K562 (cell line): ENCODE data around the gene MTOR. TPM values are rescaled to one million over a fixed set of nuclear protein-coding genes. Genes with fewer than 3 reads are reported as not detected.
A peak's percentile ranks its signal among the peaks of the same experiment; 100 is the strongest.
"Not testable (repeated sequence)": the region's sequence is repeated elsewhere in the genome, so short reads cannot be mapped to it uniquely, and the experiment has no call there.

ENCODE experiments used
- ATAC-seq: fragments of 200-7000 bp; cut with Tn5 transposase; 3 replicates; pipeline ENCODE4 v1.9.1; 2020; ENCODE audit warnings: moderate library complexity
- BruUV-seq: library from RNA; stranded (reverse); fragments of 400-500 nt; replicated peaks from 2 replicates; lab custom pipeline; 2021; lab: Mats Ljungman, UMichigan
- CTCF ChIA-PET: fragments of 300-600 bp; formaldehyde crosslinking; extraction: SDS; loops from one replicate; lab custom pipeline; 2021; ENCODE audit warnings: low intra/inter-chr PET ratio; lab: Yijun Ruan, JAX
- POLR2A ChIA-PET: fragments of 300-600, 350-650 bp; sonication (Branson Sonifier 250); formaldehyde crosslinking; extraction: SDS; loops from one replicate; lab custom pipeline; 2021; ENCODE audit warnings: antibody characterized with exemption, inconsistent platforms; lab: Yijun Ruan, JAX
- DNase-seq, 4 experiments: peaks; one replicate each; pipeline versions ENCODE4 v3.0.0 to v3.0.0-alpha.2; 2011 to 2018; ENCODE audit warnings: low spot score in 3 of 4, mixed read lengths in 3 of 4; ENCODE audit errors: extremely low read depth in 1 of 4
- FAIRE-seq: peaks from 2 replicates; lab custom pipeline; 2011; peaks lifted over from hg19 to GRCh38; lab: Jason Lieb, UNC
- H2AFZ ChIP-seq: 2 replicates; pipeline ENCODE4 v1.6.0; 2011; ENCODE audit warnings: low read depth, low read length, control low read depth, inconsistent platforms
- H3K27ac ChIP-seq: fragments of 200-600 bp; 3 replicates; pipeline ENCODE4 v1.8.0; 2011; ENCODE audit warnings: low read depth, mild to moderate bottlenecking, control low read depth, inconsistent platforms, low read length, moderate library complexity, mixed read lengths; ENCODE audit errors: extremely low read depth
- H3K27me3 ChIP-seq, 2 experiments: fragments of 300-600 bp in 1 of 2; 2 replicates in 1 of 2; 3 replicates in 1 of 2; pipeline versions ENCODE4 v1.6.0 to v1.8.0; 2011; ENCODE audit warnings: inconsistent platforms in 2 of 2, low read length in 2 of 2, mild to moderate bottlenecking in 1 of 2, mixed read lengths in 1 of 2, moderate library complexity in 1 of 2; ENCODE audit not compliant: control insufficient read depth in 2 of 2, insufficient read depth in 2 of 2
- H3K36me3 ChIP-seq: fragments of 300-600 bp; 3 replicates; pipeline ENCODE4 v1.8.0; 2011; ENCODE audit warnings: mild to moderate bottlenecking, low read length, inconsistent platforms; ENCODE audit not compliant: control insufficient read depth, insufficient read depth
- H3K4me1 ChIP-seq, 2 experiments: fragments of 200-600 bp in 1 of 2; replicated peaks in 1 of 2; 2 replicates in 1 of 2; 3 replicates in 1 of 2; pipeline versions ENCODE4 v1.5.1 to v1.8.0; 2011; ENCODE audit warnings: inconsistent platforms in 2 of 2, low read length in 2 of 2, mild to moderate bottlenecking in 1 of 2, mixed read lengths in 1 of 2, moderate library complexity in 1 of 2; ENCODE audit not compliant: control insufficient read depth in 2 of 2, insufficient read depth in 2 of 2
- H3K4me2 ChIP-seq: 2 replicates; pipeline ENCODE4 v1.6.1; 2011; ENCODE audit warnings: low read length, control low read depth, inconsistent platforms, mixed read lengths; ENCODE audit not compliant: insufficient read depth
- H3K4me3 ChIP-seq: fragments of 200-600 bp; sonication (generic), shearing (Covaris generic); 2 replicates; pipeline ENCODE4 v1.5.1; 2016; ENCODE audit warnings: control low read depth, inconsistent platforms
- H3K79me2 ChIP-seq: fragments of 200-600 bp; 3 replicates; pipeline ENCODE4 v1.8.0; 2011; ENCODE audit warnings: low read length, inconsistent platforms; ENCODE audit not compliant: control insufficient read depth, insufficient read depth
- H3K9ac ChIP-seq, 2 experiments: 2 replicates each; pipeline versions ENCODE4 v1.6.0 to v1.6.1; 2011; ENCODE audit warnings: low read depth in 2 of 2, low read length in 2 of 2, control low read depth in 1 of 2, inconsistent platforms in 1 of 2, mild to moderate bottlenecking in 1 of 2, mixed read lengths in 1 of 2; ENCODE audit not compliant: insufficient read depth in 1 of 2
- H3K9me1 ChIP-seq: one replicate; pipeline ENCODE4 v1.6.0; 2011; ENCODE audit warnings: inconsistent platforms, mild to moderate bottlenecking, low read length, moderate library complexity; ENCODE audit not compliant: control insufficient read depth, insufficient read depth
- H3K9me3 ChIP-seq: replicated peaks from 2 replicates; pipeline ENCODE4 v1.5.1; 2011; ENCODE audit warnings: low read depth, low read length, inconsistent platforms; ENCODE audit not compliant: control insufficient read depth, insufficient read depth
- H4K20me1 ChIP-seq: replicated peaks from 2 replicates; pipeline ENCODE4 v1.6.1; 2011; ENCODE audit warnings: low read length, inconsistent platforms, mixed read lengths; ENCODE audit not compliant: control insufficient read depth, insufficient read depth
- HDAC6 ChIP-seq: IDR thresholded peaks from 2 replicates; pipeline ENCODE4 v1.6.1; 2012; ENCODE audit warnings: low read depth, mild to moderate bottlenecking, control low read depth, inconsistent platforms, low read length, moderate library complexity
- WGBS: fragments of 100-300 bp; shearing (Covaris generic); methylation state at CpG from one replicate; pipeline ENCODE4 v1.1.6; 2016; ENCODE audit warnings: low coverage, mixed read lengths; ENCODE audit not compliant: insufficient coverage; ENCODE audit errors: missing lambda C conversion rate; 5-methylcytosine and 5-hydroxymethylcytosine counted together
- in situ Hi-C: fragments of 300-500 bp; cut with MboI; formaldehyde crosslinking; loops from 4 replicates; pipeline ENCODE4 v1.15.0; 2018; ENCODE audit warnings: inconsistent platforms, mixed read lengths
- intact Hi-C: fragments of 100-400 bp; cut with micrococcal nuclease; formaldehyde crosslinking; loops from 2 replicates; pipeline ENCODE4 v1.14.2; 2022
- polyA plus RNA-seq, 8 experiments: library from polyadenylated mRNA; depleted of rRNA in 4 of 8; stranded (reverse) in 5 of 8; unstranded in 3 of 8; fragments of >200 nt; fragmentation: Nextera tagmentation in 2 of 8; fragmentation: Illumina TruSeq in 1 of 8; extraction: Ambion mirVana in 2 of 8; extraction: Trizol in 1 of 8; gene quantifications; 2 replicates each; pipeline versions ENCODE4 v1.2.1 to v1.2.3, GENCODE V29; 2011 to 2014; ENCODE audit warnings: inconsistent platforms in 1 of 8, missing spikeins in 1 of 8
- total RNA-seq, 7 experiments: library from RNA; depleted of rRNA in 6 of 7; stranded (reverse); fragments of >200 nt in 6 of 7; fragmentation: Illumina TruSeq in 2 of 7; extraction: Trizol in 2 of 7; gene quantifications; 2 replicates each; pipeline versions ENCODE4 v1.2.1 to v1.2.3, GENCODE V29; 2011 to 2021; ENCODE audit warnings: low replicate concordance in 1 of 7
- TF ChIP-seq, protein P1 (sequence below): fragments of 450-650 bp; IDR thresholded peaks from 2 replicates; pipeline ENCODE4 v1.7.0; 2016; ENCODE audit warnings: borderline replicate concordance

The MTOR gene
- total and polyA plus RNA-seq, 9 of the 15 experiments (the other 6 are each of a cell fraction or from before 2014, with no cell fraction given) = 11.4 to 71.4 (median 52.2) TPM

DNA sequence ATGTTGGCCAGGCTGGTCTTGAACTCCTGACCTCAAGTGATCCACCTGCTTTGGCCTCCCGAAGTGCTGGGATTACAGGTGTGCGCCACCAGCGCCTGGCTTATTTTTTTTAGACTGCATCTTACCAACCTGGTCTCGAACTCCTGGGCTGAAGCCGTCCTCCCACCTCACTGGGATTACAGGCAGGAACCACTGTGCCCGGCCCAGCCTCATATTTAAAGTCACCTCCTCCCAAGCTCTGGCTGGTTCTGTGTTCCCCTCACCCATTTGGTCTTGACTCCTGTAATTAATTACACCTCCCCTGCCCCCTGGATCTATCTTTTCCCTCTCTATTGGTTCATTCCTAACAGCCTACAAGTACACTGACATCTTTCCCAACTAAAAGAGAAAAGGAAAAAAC, 161.0 kb downstream of the MTOR start:
- WGBS = 79% methylated on average over 5 of the region's 6 CpGs
- FAIRE-seq (no peak), ATAC-seq (no peak), DNase-seq (no peak)
- no peaks in the 10 kb centered on the region for H3K9me1 ChIP-seq
- in situ Hi-C loops = no loop called here
- H3K27ac ChIP-seq = no peak overlapping the region
- no peaks in the 10 kb centered on the region for H3K27me3 ChIP-seq
- no peaks in the 10 kb centered on the region for H3K9me3 ChIP-seq
- intact Hi-C loops = no loop called here
- no peak overlapping the region; a peak in 1 of 4 replicates for H3K9ac ChIP-seq
- ChIA-PET POLR2A (no interaction called here), CTCF (no interaction called here)
- no peak for TF ChIP-seq HDAC6
- TF ChIP-seq, protein P1, sequence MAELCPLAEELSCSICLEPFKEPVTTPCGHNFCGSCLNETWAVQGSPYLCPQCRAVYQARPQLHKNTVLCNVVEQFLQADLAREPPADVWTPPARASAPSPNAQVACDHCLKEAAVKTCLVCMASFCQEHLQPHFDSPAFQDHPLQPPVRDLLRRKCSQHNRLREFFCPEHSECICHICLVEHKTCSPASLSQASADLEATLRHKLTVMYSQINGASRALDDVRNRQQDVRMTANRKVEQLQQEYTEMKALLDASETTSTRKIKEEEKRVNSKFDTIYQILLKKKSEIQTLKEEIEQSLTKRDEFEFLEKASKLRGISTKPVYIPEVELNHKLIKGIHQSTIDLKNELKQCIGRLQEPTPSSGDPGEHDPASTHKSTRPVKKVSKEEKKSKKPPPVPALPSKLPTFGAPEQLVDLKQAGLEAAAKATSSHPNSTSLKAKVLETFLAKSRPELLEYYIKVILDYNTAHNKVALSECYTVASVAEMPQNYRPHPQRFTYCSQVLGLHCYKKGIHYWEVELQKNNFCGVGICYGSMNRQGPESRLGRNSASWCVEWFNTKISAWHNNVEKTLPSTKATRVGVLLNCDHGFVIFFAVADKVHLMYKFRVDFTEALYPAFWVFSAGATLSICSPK = no peak
- H3K4me2 ChIP-seq = no peak overlapping the region
- BruUV-seq = no TSS peak
- H3K36me3 ChIP-seq = peaks cover 31% of the 10 kb centered on the region; the same call in 2 of the 3 replicates
- H3K79me2 ChIP-seq = peaks cover 27% of the 10 kb centered on the region
- H3K4me1 ChIP-seq = peaks cover 8 to 14% of the 10 kb centered on the region in 2 experiments; a peak in 4 of 5 replicates
- H2AFZ ChIP-seq = peak overlapping the region; percentile 44; the same call in 1 of the 2 replicates
- H4K20me1 ChIP-seq = no peaks in the 10 kb centered on the region
- no peak overlapping the region for H3K4me3 ChIP-seq

DNA sequence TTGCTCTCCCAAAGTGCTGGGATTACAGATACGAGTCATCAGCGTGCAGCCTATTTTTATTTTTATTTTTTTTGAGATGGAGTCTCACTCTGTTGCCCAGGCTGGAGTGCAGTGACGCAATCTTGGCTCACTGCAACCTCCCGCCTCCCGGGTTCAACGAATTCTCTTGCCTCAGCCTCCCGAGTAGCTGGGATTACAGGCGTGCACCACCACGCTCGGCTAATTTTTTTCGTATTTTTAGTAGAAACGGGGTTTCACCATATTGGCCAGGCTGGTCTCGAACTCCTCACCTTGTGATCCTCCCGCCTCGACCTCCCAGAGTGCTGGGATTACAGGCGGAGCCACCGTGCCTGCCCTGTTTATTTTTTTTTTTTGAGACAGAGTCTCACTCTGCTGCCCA, 161.5 kb downstream of the MTOR start:
- DNase-seq, H2AFZ ChIP-seq, FAIRE-seq, H3K9ac ChIP-seq, H4K20me1 ChIP-seq, ATAC-seq, H3K4me3 ChIP-seq, H3K9me1 ChIP-seq, H3K9me3 ChIP-seq, in situ Hi-C loops, BruUV-seq, H3K27me3 ChIP-seq, H3K27ac ChIP-seq, CTCF ChIA-PET, H3K4me2 ChIP-seq, intact Hi-C loops: not testable (repeated sequence)
- H3K4me1 ChIP-seq = peaks cover 8 to 14% of the 10 kb centered on the region in 2 experiments; a peak in 4 of 5 replicates
- 94% methylated on average over 17 of the region's 17 CpGs for WGBS
- H3K79me2 ChIP-seq = peaks cover 27% of the 10 kb centered on the region
- H3K36me3 ChIP-seq = peaks cover 31% of the 10 kb centered on the region; the same call in 2 of the 3 replicates
- POLR2A ChIA-PET = interaction anchor here (3.4 kb wide), 1 partner anchor 13 kb away, joined by 24 read pairs; no protein-coding TSS in a partner anchor
